ENCODE measurements around the gene CLCN2. TPM values are rescaled to one million over a fixed set of nuclear protein-coding genes. Genes with fewer than 3 reads are reported as not detected.

Gene CLCN2
- total and polyA plus RNA-seq, 2 experiments from 2014 or later, result 11.9 to 12.3 TPM

- Histone ChIP-seq H3K4me2 (no peak overlapping the region), H3K36me3 (replicated peaks; ENCODE audit: insufficient read depth, low read depth) (peaks cover 4% of the 10 kb centered on the region), H3K9me3 (ENCODE audit: low read depth) (no peaks in the 10 kb centered on the region), H3K4me1 (ENCODE audit: insufficient read depth) (peaks cover 8% of the 10 kb centered on the region), H3K79me2 (no peaks in the 10 kb centered on the region), H3K9me2 (replicated peaks; ENCODE audit: insufficient read depth) (no peaks in the 10 kb centered on the region), H2AFZ (no peak overlapping the region), H3K27me3 (no peaks in the 10 kb centered on the region), H3K27ac (no peak overlapping the region), H3K4me3 (no peak overlapping the region), H4K20me1 (ENCODE audit: insufficient read depth, poor library complexity, severe bottlenecking) (no peaks in the 10 kb centered on the region)
- no peak for DNase-seq (ENCODE audit: low spot score)
- 88% methylated on average over 6 of the region's 6 CpGs for WGBS (ENCODE audit: low lambda C conversion rate, missing lambda C conversion rate)
- TF ChIP-seq, protein P1, sequence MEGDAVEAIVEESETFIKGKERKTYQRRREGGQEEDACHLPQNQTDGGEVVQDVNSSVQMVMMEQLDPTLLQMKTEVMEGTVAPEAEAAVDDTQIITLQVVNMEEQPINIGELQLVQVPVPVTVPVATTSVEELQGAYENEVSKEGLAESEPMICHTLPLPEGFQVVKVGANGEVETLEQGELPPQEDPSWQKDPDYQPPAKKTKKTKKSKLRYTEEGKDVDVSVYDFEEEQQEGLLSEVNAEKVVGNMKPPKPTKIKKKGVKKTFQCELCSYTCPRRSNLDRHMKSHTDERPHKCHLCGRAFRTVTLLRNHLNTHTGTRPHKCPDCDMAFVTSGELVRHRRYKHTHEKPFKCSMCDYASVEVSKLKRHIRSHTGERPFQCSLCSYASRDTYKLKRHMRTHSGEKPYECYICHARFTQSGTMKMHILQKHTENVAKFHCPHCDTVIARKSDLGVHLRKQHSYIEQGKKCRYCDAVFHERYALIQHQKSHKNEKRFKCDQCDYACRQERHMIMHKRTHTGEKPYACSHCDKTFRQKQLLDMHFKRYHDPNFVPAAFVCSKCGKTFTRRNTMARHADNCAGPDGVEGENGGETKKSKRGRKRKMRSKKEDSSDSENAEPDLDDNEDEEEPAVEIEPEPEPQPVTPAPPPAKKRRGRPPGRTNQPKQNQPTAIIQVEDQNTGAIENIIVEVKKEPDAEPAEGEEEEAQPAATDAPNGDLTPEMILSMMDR (IDR thresholded peaks at IDR 0.05; ENCODE audit: poor library complexity), result no peak
- no peak for TF ChIP-seq EZH2phosphoT487 (IDR thresholded peaks at IDR 0.05; ENCODE audit: low read depth, severe bottlenecking, unreplicated experiment)
These were observed 12.0 kb upstream of the CLCN2 start for GRCh38 chr3:184373422-184373821.

DNA sequence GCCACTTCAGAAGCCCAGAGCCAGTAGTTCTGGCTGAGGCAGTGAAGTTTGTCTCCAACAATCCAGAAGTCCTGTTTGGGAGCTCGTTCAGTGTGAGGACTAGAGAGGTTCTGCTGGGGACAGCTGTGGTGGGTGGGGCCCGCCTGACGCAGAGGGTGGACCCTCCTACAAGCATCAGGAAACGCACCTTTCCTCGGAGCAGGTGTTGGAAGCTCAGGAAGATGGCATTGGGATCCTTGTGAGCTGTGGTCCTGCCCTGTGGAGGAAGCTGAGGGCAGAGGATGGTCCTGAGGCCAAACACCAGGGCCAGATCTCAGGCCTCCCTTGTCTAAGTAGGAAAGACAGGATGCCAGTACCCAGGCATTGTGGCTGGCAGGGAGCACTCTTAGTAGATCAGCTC is 11.5 kb upstream of the CLCN2 start:
- Histone ChIP-seq H3K4me3 (no peak overlapping the region), H3K79me2 (no peaks in the 10 kb centered on the region), H3K9me3 (ENCODE audit: low read depth) (no peaks in the 10 kb centered on the region), H4K20me1 (ENCODE audit: insufficient read depth, poor library complexity, severe bottlenecking) (no peaks in the 10 kb centered on the region), H3K27ac (no peak overlapping the region), H3K4me2 (no peak overlapping the region), H3K36me3 (replicated peaks; ENCODE audit: insufficient read depth, low read depth) (peaks cover 4% of the 10 kb centered on the region), H2AFZ (no peak overlapping the region), H3K9me2 (replicated peaks; ENCODE audit: insufficient read depth) (no peaks in the 10 kb centered on the region), H3K4me1 (ENCODE audit: insufficient read depth) (peaks cover 8% of the 10 kb centered on the region), H3K27me3 (no peaks in the 10 kb centered on the region)
- TF ChIP-seq EZH2phosphoT487 (IDR thresholded peaks at IDR 0.05; ENCODE audit: low read depth, severe bottlenecking, unreplicated experiment) (no peak), EZH2 (IDR thresholded peaks at IDR 0.05; ENCODE audit: borderline replicate concordance) (no peak)
- TF ChIP-seq, protein P1 (IDR thresholded peaks at IDR 0.05; ENCODE audit: poor library complexity), result no peak
- DNase-seq (ENCODE audit: low spot score), result no peak
- 82% methylated on average over 5 of the region's 5 CpGs for WGBS (ENCODE audit: low lambda C conversion rate, missing lambda C conversion rate)

DNA sequence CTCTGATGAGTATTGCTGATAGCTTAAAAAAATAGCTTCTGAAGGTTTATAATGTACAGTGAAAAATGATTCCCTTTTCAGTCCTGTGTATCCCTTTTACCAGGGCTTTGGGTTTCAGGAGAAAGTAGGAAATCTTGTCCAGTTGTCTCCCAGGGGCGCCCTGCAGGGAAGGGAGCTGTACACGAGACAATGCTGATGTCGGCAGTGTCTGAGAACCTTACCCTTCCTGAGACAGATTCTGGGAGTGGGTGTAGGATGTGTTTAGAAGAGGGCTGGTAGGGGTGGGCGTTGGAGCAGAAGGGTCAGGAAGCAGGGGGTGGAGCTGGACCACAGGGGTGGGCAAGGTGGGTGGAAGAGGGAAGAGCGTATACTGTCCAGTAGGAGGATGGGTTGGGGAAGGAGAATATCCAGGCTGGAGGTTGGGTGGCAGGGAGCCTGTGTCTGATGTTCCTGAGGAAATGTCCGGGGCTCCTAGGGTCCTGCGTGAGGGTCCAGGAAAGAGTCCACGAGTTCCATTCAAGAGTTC is 11.0 kb upstream of the CLCN2 start:
- H3K79me2 ChIP-seq, result no peaks in the 10 kb centered on the region
- H2AFZ ChIP-seq, result no peak overlapping the region
- H3K4me3 ChIP-seq, result no peak overlapping the region
- H4K20me1 ChIP-seq (ENCODE audit: insufficient read depth, poor library complexity, severe bottlenecking), result no peaks in the 10 kb centered on the region
- no peaks in the 10 kb centered on the region for H3K27me3 ChIP-seq
- no peak for DNase-seq (ENCODE audit: low spot score)
- H3K9me2 ChIP-seq (replicated peaks; ENCODE audit: insufficient read depth), result no peaks in the 10 kb centered on the region
- H3K27ac ChIP-seq, result no peak overlapping the region
- H3K9me3 ChIP-seq (ENCODE audit: low read depth), result no peaks in the 10 kb centered on the region
- TF ChIP-seq EZH2 (IDR thresholded peaks at IDR 0.05; ENCODE audit: borderline replicate concordance), result no peak
- no peak for TF ChIP-seq EZH2phosphoT487 (IDR thresholded peaks at IDR 0.05; ENCODE audit: low read depth, severe bottlenecking, unreplicated experiment)
- TF ChIP-seq, protein P1 (IDR thresholded peaks at IDR 0.05; ENCODE audit: poor library complexity), result no peak
- H3K4me1 ChIP-seq (ENCODE audit: insufficient read depth), result peaks cover 5% of the 10 kb centered on the region
- H3K4me2 ChIP-seq, result no peak overlapping the region
- peaks cover 4% of the 10 kb centered on the region for H3K36me3 ChIP-seq (replicated peaks; ENCODE audit: insufficient read depth, low read depth)
- 85% methylated on average over 8 of the region's 8 CpGs for WGBS (ENCODE audit: low lambda C conversion rate, missing lambda C conversion rate)
